H1 (cell line): ENCODE results near the gene PLXND1. TPM values are rescaled to one million over a fixed set of nuclear protein-coding genes. Genes with fewer than 3 reads are reported as not detected.

ENCODE experiments used
- CTCF ChIA-PET: fragments of 300-600 bp; sonication (Branson Sonifier 250); formaldehyde crosslinking; loops from one replicate; lab custom pipeline; 2021; ENCODE audit not compliant: partially characterized antibody; lab: Charles Lee
- POLR2A ChIA-PET: fragments of 300-600 bp; sonication (Branson Sonifier 250); formaldehyde crosslinking; loops from one replicate; lab custom pipeline; 2021; ENCODE audit warnings: inconsistent platforms; ENCODE audit not compliant: partially characterized antibody; lab: Charles Lee
- DNase-seq, 2 experiments: peaks; one replicate each; pipeline versions ENCODE4 v3.0.0 to v3.0.0-alpha.2; 2010 to 2022; ENCODE audit warnings: low spot score in 2 of 2, low read depth in 1 of 2, mixed read lengths in 1 of 2
- FAIRE-seq: peaks from 2 replicates; lab custom pipeline; 2011; peaks lifted over from hg19 to GRCh38; lab: Jason Lieb, UNC
- H2AFZ ChIP-seq: 2 replicates; pipeline ENCODE4 v1.8.1; 2012; ENCODE audit warnings: low read length, inconsistent platforms
- H2AK5ac ChIP-seq: 2 replicates; pipeline ENCODE4 v1.6.1; 2013; ENCODE audit warnings: low read depth, low read length
- H2BK120ac ChIP-seq: replicated peaks from 2 replicates; pipeline ENCODE3; 2013; ENCODE audit warnings: low read depth, low read length, inconsistent platforms
- H2BK12ac ChIP-seq: 2 replicates; pipeline ENCODE4 v1.6.1; 2013; ENCODE audit warnings: low read depth, low read length
- H2BK15ac ChIP-seq: 2 replicates; pipeline ENCODE4 v1.6.1; 2013; ENCODE audit warnings: low read length
- H2BK20ac ChIP-seq: 2 replicates; pipeline ENCODE4 v1.6.1; 2013; ENCODE audit warnings: low read length
- H2BK5ac ChIP-seq: 2 replicates; pipeline ENCODE4 v1.6.1; 2013; ENCODE audit warnings: low read depth, low read length
- H3K14ac ChIP-seq: 2 replicates; pipeline ENCODE4 v1.6.1; 2013; ENCODE audit warnings: inconsistent platforms; ENCODE audit not compliant: insufficient read length
- H3K18ac ChIP-seq: 2 replicates; pipeline ENCODE4 v1.6.1; 2013; ENCODE audit warnings: low read length; ENCODE audit errors: extremely low read depth
- H3K23ac ChIP-seq: 2 replicates; pipeline ENCODE4 v1.6.1; 2013; ENCODE audit warnings: inconsistent platforms; ENCODE audit not compliant: insufficient read length
- H3K23me2 ChIP-seq: 2 replicates; pipeline ENCODE4 v1.6.1; 2013; ENCODE audit warnings: low read depth, low read length
- H3K27ac ChIP-seq: 2 replicates; pipeline ENCODE4 v1.6.1; 2011; ENCODE audit warnings: low read depth, low read length, inconsistent platforms
- H3K27me3 ChIP-seq, 4 experiments: replicated peaks in 1 of 4; 1 replicate in 1 of 4; 2 replicates in 3 of 4; pipeline versions ENCODE4 v1.6.1 to v1.8.1; 2011 to 2013; ENCODE audit warnings: low read length in 3 of 4, mild to moderate bottlenecking in 3 of 4, inconsistent platforms in 2 of 4, mixed read lengths in 2 of 4, moderate library complexity in 1 of 4; ENCODE audit not compliant: control insufficient read depth in 3 of 4, insufficient read depth in 3 of 4; ENCODE audit errors: extremely low read depth in 1 of 4
- H3K36me3 ChIP-seq, 4 experiments: 2 replicates each; pipeline versions ENCODE4 v1.6.1 to v1.8.1; 2011 to 2013; ENCODE audit warnings: mild to moderate bottlenecking in 4 of 4, low read length in 3 of 4, moderate library complexity in 2 of 4, control low read depth in 1 of 4, inconsistent platforms in 1 of 4; ENCODE audit not compliant: insufficient read depth in 4 of 4, control insufficient read depth in 2 of 4
- H3K4ac ChIP-seq: replicated peaks from 2 replicates; pipeline ENCODE3; 2013; ENCODE audit warnings: low read length, low read depth, mixed read lengths, inconsistent platforms; ENCODE audit not compliant: insufficient read length
- H3K4me1 ChIP-seq, 4 experiments: replicated peaks in 1 of 4; 1 replicate in 1 of 4; 2 replicates in 3 of 4; pipeline versions ENCODE4 v1.6.1 to v1.8.1; 2011 to 2013; ENCODE audit warnings: low read length in 3 of 4, inconsistent platforms in 2 of 4, mixed read lengths in 1 of 4; ENCODE audit not compliant: insufficient read depth in 4 of 4, control insufficient read depth in 3 of 4
- H3K4me2 ChIP-seq, 2 experiments: 2 replicates each; pipeline versions ENCODE4 v1.6.1 to v1.8.1; 2011 to 2013; ENCODE audit warnings: low read depth in 2 of 2, low read length in 2 of 2, control low read depth in 1 of 2, inconsistent platforms in 1 of 2, mild to moderate bottlenecking in 1 of 2; ENCODE audit not compliant: insufficient read depth in 1 of 2
- H3K4me3 ChIP-seq, 4 experiments: fragments of 200-600, 300-600 bp in 1 of 4; sonication (generic), shearing (Covaris generic), sonication (Bioruptor Twin) in 1 of 4; 2 replicates each; pipeline versions ENCODE4 v1.5.1 to v1.8.1; 2011 to 2016; ENCODE audit warnings: low read length in 4 of 4, low read depth in 3 of 4, control low read depth in 2 of 4, inconsistent platforms in 2 of 4, mild to moderate bottlenecking in 2 of 4, mixed read lengths in 1 of 4, moderate library complexity in 1 of 4; ENCODE audit not compliant: insufficient read depth in 2 of 4; ENCODE audit errors: extremely low read depth in 1 of 4
- H3K56ac ChIP-seq: replicated peaks from 2 replicates; pipeline ENCODE3; 2013; ENCODE audit warnings: low read depth, mild to moderate bottlenecking, mixed read lengths, low read length, inconsistent platforms; ENCODE audit not compliant: insufficient read length
- H3K79me1 ChIP-seq: 2 replicates; pipeline ENCODE4 v1.6.1; 2013; ENCODE audit warnings: low read depth, low read length, control low read depth
- H3K79me2 ChIP-seq, 2 experiments: 2 replicates each; pipeline versions ENCODE4 v1.6.1 to v1.8.1; 2012 to 2013; ENCODE audit warnings: low read length in 2 of 2, mild to moderate bottlenecking in 2 of 2, inconsistent platforms in 1 of 2; ENCODE audit not compliant: insufficient read depth in 2 of 2, control insufficient read depth in 1 of 2
- H3K9ac ChIP-seq, 4 experiments: replicated peaks in 1 of 4; 1 replicate in 1 of 4; 2 replicates in 3 of 4; pipeline versions ENCODE4 v1.6.1 to v1.8.1; 2011 to 2013; ENCODE audit warnings: low read depth in 3 of 4, low read length in 3 of 4, control low read depth in 2 of 4, mild to moderate bottlenecking in 2 of 4, moderate library complexity in 2 of 4, inconsistent platforms in 1 of 4; ENCODE audit errors: extremely low read depth in 1 of 4
- H3K9me3 ChIP-seq, 2 experiments: 2 replicates each; pipeline versions ENCODE4 v1.6.1 to v1.8.1; 2012 to 2013; ENCODE audit warnings: mild to moderate bottlenecking in 2 of 2, moderate library complexity in 2 of 2, control low read depth in 1 of 2, inconsistent platforms in 1 of 2, low read depth in 1 of 2, low read length in 1 of 2, mixed read lengths in 1 of 2; ENCODE audit not compliant: insufficient read depth in 2 of 2
- H4K20me1 ChIP-seq, 2 experiments: replicated peaks in 1 of 2; 2 replicates each; pipeline versions ENCODE3 to v1.8.1; 2011 to 2013; ENCODE audit warnings: inconsistent platforms in 2 of 2, low read length in 2 of 2, mild to moderate bottlenecking in 1 of 2; ENCODE audit not compliant: insufficient read depth in 2 of 2, control insufficient read depth in 1 of 2
- H4K5ac ChIP-seq: 2 replicates; pipeline ENCODE4 v1.6.1; 2013; ENCODE audit warnings: low read length, low read depth, mixed read lengths, inconsistent platforms; ENCODE audit not compliant: insufficient read length
- H4K8ac ChIP-seq: 2 replicates; pipeline ENCODE4 v1.8.0; 2013; ENCODE audit warnings: mild to moderate bottlenecking, moderate library complexity, low read length, inconsistent platforms; ENCODE audit not compliant: insufficient read depth; ENCODE audit errors: extremely low read depth
- H4K91ac ChIP-seq: replicated peaks from 2 replicates; pipeline ENCODE3; 2013; ENCODE audit warnings: low read length, mixed read lengths, inconsistent platforms; ENCODE audit not compliant: insufficient read length
- ASH2L ChIP-seq: fragments of 200-600, 300-600 bp; sonication (generic); IDR thresholded peaks from one replicate; pipeline ENCODE4 v1.7.1; 2017; ENCODE audit warnings: low read length
- ATF3 ChIP-seq: IDR thresholded peaks from 2 replicates; pipeline ENCODE4 v1.6.1; 2011; ENCODE audit warnings: low read depth, mild to moderate bottlenecking, low read length; ENCODE audit not compliant: insufficient read depth
- BACH1 ChIP-seq: IDR thresholded peaks from 2 replicates; pipeline ENCODE4 v1.6.1; 2012; ENCODE audit warnings: low read length, improper control_type of control experiment
- BCL11A ChIP-seq, 2 experiments: IDR thresholded peaks; one replicate each; pipeline ENCODE4 v1.6.1; 2011; ENCODE audit warnings: low read depth in 2 of 2, low read length in 2 of 2, mild to moderate bottlenecking in 2 of 2
- BRCA1 ChIP-seq: IDR thresholded peaks from 2 replicates; pipeline ENCODE4 v1.6.1; 2012; ENCODE audit warnings: low read depth, low read length, improper control_type of control experiment
- EGR1 ChIP-seq: IDR thresholded peaks from 2 replicates; pipeline ENCODE4 v1.6.1; 2011; ENCODE audit warnings: low read depth, low read length, borderline replicate concordance
- GTF2F1 ChIP-seq: IDR thresholded peaks from 2 replicates; pipeline ENCODE4 v1.6.1; 2012; ENCODE audit warnings: low read depth, low read length, improper control_type of control experiment, borderline replicate concordance
- JUND ChIP-seq: IDR thresholded peaks from 2 replicates; pipeline ENCODE4 v1.6.1; 2011; ENCODE audit warnings: mild to moderate bottlenecking, improper control_type of control experiment, low read length
- SIN3A ChIP-seq, 2 experiments: IDR thresholded peaks in 1 of 2; conservative IDR thresholded peaks in 1 of 2; 2 replicates each; pipeline ENCODE4 v1.6.1; 2011 to 2012; ENCODE audit warnings: low read length in 2 of 2, improper control_type of control experiment in 1 of 2, low read depth in 1 of 2, mild to moderate bottlenecking in 1 of 2
- SIRT6 ChIP-seq: IDR thresholded peaks from one replicate; pipeline ENCODE4 v1.7.1; 2012; ENCODE audit warnings: low read length, inconsistent platforms
- SIX5 ChIP-seq: IDR thresholded peaks from 2 replicates; pipeline ENCODE4 v1.6.1; 2011; ENCODE audit warnings: mild to moderate bottlenecking, low read depth, low read length
- SP1 ChIP-seq: IDR thresholded peaks from 2 replicates; pipeline ENCODE4 v1.6.1; 2011; ENCODE audit warnings: low read depth, low read length
- SP2 ChIP-seq: IDR thresholded peaks from 2 replicates; pipeline ENCODE4 v1.6.1; 2012; ENCODE audit warnings: mild to moderate bottlenecking, low read length, inconsistent platforms
- YY1 ChIP-seq: IDR thresholded peaks from 2 replicates; pipeline ENCODE4 v1.6.1; 2011; ENCODE audit warnings: low read depth, mild to moderate bottlenecking, low read length
- WGBS, 2 experiments: shearing (Covaris generic) in 1 of 2; methylation state at CpG; one replicate each; pipeline versions ENCODE4 v1.1.6 to v1.1.7; 2013 to 2015; ENCODE audit warnings: low lambda C conversion rate in 2 of 2, mixed read lengths in 2 of 2, inconsistent platforms in 1 of 2, low coverage in 1 of 2, missing lambda C conversion rate in 1 of 2; ENCODE audit not compliant: insufficient replicate concordance in 2 of 2, insufficient coverage in 1 of 2, insufficient read length in 1 of 2; ENCODE audit errors: extremely low coverage in 1 of 2, missing lambda C conversion rate in 1 of 2; 5-methylcytosine and 5-hydroxymethylcytosine counted together
- polyA plus RNA-seq, 7 experiments: library from polyadenylated mRNA; depleted of rRNA in 3 of 7; stranded (reverse) in 5 of 7; unstranded in 2 of 7; fragments of >200 nt in 5 of 7; fragments of 200-250 nt in 2 of 7; gene quantifications; 1 replicate in 5 of 7; 2 replicates in 1 of 7; 4 replicates in 1 of 7; pipeline versions ENCODE4 v1.2.1 to v1.2.3, GENCODE V29; 2011 to 2013; ENCODE audit warnings: missing spikeins in 2 of 7, mixed read lengths in 2 of 7
- total RNA-seq: library from RNA; stranded (reverse); fragmentation: NEBNext Ultra II Directional; extraction: Animal tissue kit (Norgen Biotek cat#: 25700); gene quantifications from 2 replicates; pipeline ENCODE4 v1.2.1, GENCODE V29; 2021

Gene PLXND1
- total and polyA plus RNA-seq, 2 of the 8 experiments (the other 6 are each of a cell fraction or from before 2014, with no cell fraction given): 17.7 to 66.4 TPM

GRCh38 chr3:129540776-129541516, 65.5 kb downstream of the PLXND1 start:
- Histone ChIP-seq H3K79me1 (no peaks in the 10 kb centered on the region), H3K14ac (no peak overlapping the region), H3K27me3 (no peaks in the 10 kb centered on the region), H2BK12ac (no peak overlapping the region), H2BK120ac (no peak overlapping the region), H4K8ac (no peak overlapping the region), H2BK15ac (no peak overlapping the region), H2AFZ (no peak overlapping the region), H2AK5ac (no peak overlapping the region), H3K23ac (no peak overlapping the region), H3K36me3 (no peaks in the 10 kb centered on the region), H3K4ac (no peak overlapping the region), H4K5ac (no peak overlapping the region), H3K18ac (no peak overlapping the region), H3K4me3 (no peak overlapping the region), H3K27ac (no peak overlapping the region; the same call in 1 of the 2 replicates), H2BK20ac (no peak overlapping the region), H3K79me2 (no peaks in the 10 kb centered on the region), H4K91ac (no peak overlapping the region), H3K4me2 (no peak overlapping the region), H3K4me1 (peaks cover 8 to 19% (median 10%) of the 10 kb centered on the region in 4 experiments), H2BK5ac (no peak overlapping the region), H3K9ac (no peak overlapping the region), H3K56ac (no peak overlapping the region), H4K20me1 (no peaks in the 10 kb centered on the region), H3K9me3 (no peaks in the 10 kb centered on the region), H3K23me2 (no peaks in the 10 kb centered on the region)
- WGBS, 2 experiments: 91% methylated on average over 11 of the region's 11 CpGs; no CpG with 5 or more reads in 1 of the 2 experiments
- ChIA-PET POLR2A (interaction anchor here (0.6 kb wide), 1 partner anchor 15 kb away, joined by 4 read pairs; no protein-coding TSS in a partner anchor), CTCF (interaction anchor here (0.9 to 1.2 kb wide), 2 partner anchors 8 to 10 kb away, joined by 3 read pairs; no protein-coding TSS in a partner anchor)
- FAIRE-seq: no peak
- no peak for DNase-seq
- TF ChIP-seq BCL11A (IDR thresholded peaks at IDR 0.05; ENCODE audit: low read depth in 2 of 2, low read length in 2 of 2): no peak
- no peak for TF ChIP-seq SP1
- no peak for TF ChIP-seq ASH2L
- TF ChIP-seq JUND: no peak
- TF ChIP-seq SIX5: no peak
- no peak for TF ChIP-seq SP2
- TF ChIP-seq GTF2F1: no peak
- no peak for TF ChIP-seq BRCA1
- no peak for TF ChIP-seq YY1
- no peak for TF ChIP-seq BACH1
- TF ChIP-seq SIRT6: no peak
- no peak for TF ChIP-seq SIN3A (conservative IDR thresholded peaks at IDR 0.05 in 1 of 2, IDR thresholded peaks at IDR 0.05 in 1 of 2; ENCODE audit: low read depth in 1 of 2, low read length in 2 of 2)
- no peak for TF ChIP-seq ATF3
- no peak for TF ChIP-seq EGR1
